ENCODE data around the gene FCHSD2. TPM values are rescaled to one million over a fixed set of nuclear protein-coding genes. Genes with fewer than 3 reads are reported as not detected.
A peak's percentile ranks its signal among the peaks of the same experiment; 100 is the strongest.
"Not testable (repeated sequence)": the region's sequence is repeated elsewhere in the genome, so short reads cannot be mapped to it uniquely, and the experiment has no call there.

The FCHSD2 gene
- total RNA-seq, 2 experiments from 2014 or later: 21.9 to 24.1 TPM

DNA sequence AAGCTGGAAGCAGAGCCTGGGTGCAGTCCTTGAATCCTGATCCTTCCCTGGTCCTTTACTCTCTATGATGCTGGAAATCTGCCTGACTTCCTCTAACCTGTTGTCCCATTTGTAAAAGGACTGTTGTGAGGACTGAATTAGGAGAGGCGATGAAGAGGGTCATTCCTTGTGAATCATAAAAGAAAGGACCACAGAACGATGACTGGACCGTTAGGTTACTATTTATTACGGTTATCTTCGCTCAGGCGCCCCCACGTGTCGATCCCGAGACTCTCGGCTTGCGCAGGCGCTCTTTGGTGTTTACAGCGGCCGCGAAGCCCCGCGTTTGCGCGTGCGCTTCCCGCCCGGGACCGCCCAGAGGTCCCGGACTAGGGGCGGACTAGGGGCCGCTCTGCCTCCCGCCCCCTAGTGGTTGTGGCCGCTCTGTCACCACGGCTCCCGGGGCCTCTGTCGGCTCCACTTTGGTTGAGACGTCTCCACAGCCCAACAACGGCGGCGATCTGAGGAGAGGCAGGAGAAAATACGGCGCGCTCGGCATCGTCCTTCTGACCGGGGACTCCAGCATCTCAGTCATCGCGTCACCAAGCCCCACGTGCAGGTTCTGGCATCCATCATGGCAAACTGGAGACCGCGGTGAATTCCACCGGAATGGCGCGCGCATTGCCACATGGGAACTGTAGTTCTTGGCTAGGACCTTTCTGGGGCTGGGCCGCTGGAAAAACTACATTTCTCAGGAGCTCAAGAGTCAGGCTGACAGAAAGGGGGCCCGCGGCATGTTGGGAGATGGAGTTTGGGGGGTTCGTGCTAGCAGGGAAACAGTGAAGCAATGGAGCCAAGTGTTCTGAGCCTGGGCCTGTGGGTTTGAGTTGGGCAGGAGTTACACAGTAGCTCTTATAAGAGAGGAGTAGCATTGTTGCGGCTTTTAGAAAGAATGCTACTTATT lies 348.4 kb downstream of the FCHSD2 start, which contains the start of gene STARD10:
TSS of gene STARD10 (minus strand) at position 623 of the 943 bp plus-strand sequence. CDS start 12,866 bp downstream, outside the sequence.
- peak; percentile 95 for DNase-seq
- ChIA-PET POLR2A (interaction anchor here (1.0 to 3.3 kb wide), 4 partner anchors 9 to 68 kb away, joined by 3 to 19 read pairs (median 8); partner anchors contain the start of gene ATG16L2), CTCF (interaction anchor here (0.6 to 4.3 kb wide), 39 partner anchors 12 to 414 kb away, joined by 3 to 129 read pairs (median 4); partner anchors contain the start of genes ATG16L2 and FCHSD2)
- Mint-ChIP-seq H3K4me3 (peak within 1 kb of the TSS; percentile 97), H3K4me1 (ENCODE audit: low read depth) (peaks cover 24% of the 10 kb centered on the region), H3K36me3 (no peaks in the 10 kb centered on the region), H3K27me3 (no peaks in the 10 kb centered on the region), H3K9me3 (no peaks in the 10 kb centered on the region), H3K27ac (peak within 1 kb of the TSS; percentile 100)
- intact Hi-C loops (cut with micrococcal nuclease): loop anchor here (1.0 kb wide), 4 partner anchors 21 to 71 kb away; partner anchors contain the start of genes ARAP1 and ATG16L2

DNA sequence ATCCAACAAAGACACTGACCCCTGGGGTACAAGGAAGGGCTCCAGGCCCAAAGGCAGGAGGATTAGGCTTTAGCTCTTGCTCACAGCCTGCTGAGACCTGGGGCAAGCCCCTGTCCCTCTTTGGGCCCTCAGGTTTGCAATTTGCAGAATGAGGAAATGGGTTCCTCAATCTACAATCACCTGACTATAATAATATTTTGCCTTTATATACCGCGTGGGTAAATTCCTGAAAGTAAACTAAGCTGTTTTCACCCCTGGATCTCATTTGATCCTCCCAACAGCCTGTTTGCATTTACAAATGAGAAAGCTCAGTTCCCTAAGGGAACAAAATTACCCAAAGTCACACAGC lies 349.1 kb downstream of the FCHSD2 start:
- Mint-ChIP-seq H3K27me3 (no peaks in the 10 kb centered on the region), H3K4me1 (ENCODE audit: low read depth) (peaks cover 24% of the 10 kb centered on the region), H3K27ac (peak overlapping the region; percentile 100), H3K36me3 (no peaks in the 10 kb centered on the region), H3K9me3 (no peaks in the 10 kb centered on the region), H3K4me3 (peak overlapping the region; percentile 97)
- intact Hi-C loops (cut with micrococcal nuclease): loop anchor here (1.0 kb wide), 4 partner anchors 21 to 71 kb away; partner anchors contain the start of genes ARAP1 and ATG16L2
- DNase-seq: no peak
- CTCF ChIA-PET: interaction anchor here (0.7 to 4.3 kb wide), 30 partner anchors 9 to 649 kb away, joined by 3 to 129 read pairs (median 4); partner anchors contain the start of genes ATG16L2 and FCHSD2
- POLR2A ChIA-PET: interaction anchor here (1.8 to 3.3 kb wide), 2 partner anchors 21 to 68 kb away, joined by 8 to 19 read pairs; partner anchors contain the start of gene ATG16L2

DNA sequence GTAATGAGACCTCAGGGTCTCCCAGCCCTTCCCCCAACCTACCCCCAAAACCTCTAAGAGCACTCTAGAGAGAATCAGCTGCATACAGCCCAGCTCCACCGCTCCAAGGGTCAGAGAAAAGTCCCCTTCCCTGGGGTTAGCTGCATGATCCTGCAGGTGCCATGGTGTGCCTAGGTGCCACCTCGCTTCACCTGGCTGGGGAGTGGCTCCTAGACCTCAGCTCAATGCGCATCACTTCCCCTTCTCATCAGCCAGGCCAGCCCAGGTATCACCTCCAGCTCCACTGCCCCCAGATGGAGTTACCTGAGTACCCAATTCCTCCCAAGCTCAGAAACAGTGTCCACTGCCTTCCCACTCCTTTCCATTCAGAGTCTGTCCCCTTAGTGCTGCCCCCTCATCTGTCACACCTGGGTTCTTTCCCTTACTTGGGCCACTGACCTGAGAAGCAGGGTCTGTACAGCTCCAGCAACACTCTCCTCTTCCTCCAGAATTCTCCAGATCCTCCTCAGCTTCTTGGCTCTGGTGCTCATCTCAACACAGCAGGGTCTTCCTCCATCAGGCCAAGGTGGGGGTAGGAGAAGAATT lies 349.6 kb downstream of the FCHSD2 start:
- H3K27me3 Mint-ChIP-seq: no peaks in the 10 kb centered on the region
- H3K27ac Mint-ChIP-seq: no peak overlapping the region
- intact Hi-C loops (cut with micrococcal nuclease): loop anchor here (1.0 kb wide), 4 partner anchors 22 to 70 kb away; partner anchors contain the start of genes ARAP1 and ATG16L2
- no peak for DNase-seq
- peaks cover 27% of the 10 kb centered on the region for H3K4me1 Mint-ChIP-seq (ENCODE audit: low read depth)
- CTCF ChIA-PET: interaction anchor here (0.7 to 4.3 kb wide), 29 partner anchors 9 to 648 kb away, joined by 3 to 129 read pairs (median 4); partner anchors contain the start of genes ATG16L2 and FCHSD2
- no peaks in the 10 kb centered on the region for H3K9me3 Mint-ChIP-seq
- no peak overlapping the region for H3K4me3 Mint-ChIP-seq
- no peaks in the 10 kb centered on the region for H3K36me3 Mint-ChIP-seq
- POLR2A ChIA-PET: interaction anchor here (1.8 to 3.3 kb wide), 2 partner anchors 21 to 67 kb away, joined by 8 to 19 read pairs; partner anchors contain the start of gene ATG16L2

DNA sequence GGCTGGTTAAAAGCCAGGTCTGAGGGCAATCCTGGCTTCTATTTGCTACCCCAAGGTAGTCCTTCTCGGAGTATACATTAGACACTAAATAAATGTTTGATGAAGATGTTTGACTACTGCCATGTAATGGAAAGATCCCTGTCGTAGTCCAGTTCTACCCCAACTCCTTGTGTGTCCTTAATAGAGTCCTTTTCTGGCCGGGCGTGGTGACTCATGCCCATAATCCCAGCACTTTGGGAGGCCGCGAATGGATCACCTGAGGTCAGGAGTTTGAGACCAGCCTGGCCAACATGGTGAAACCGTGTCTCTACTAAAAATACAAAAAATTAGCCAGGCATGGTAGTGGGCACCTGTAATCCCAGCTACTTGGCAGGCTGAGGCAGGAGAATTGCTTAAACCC lies 350.9 kb downstream of the FCHSD2 start:
- peaks cover 27% of the 10 kb centered on the region for H3K4me1 Mint-ChIP-seq (ENCODE audit: low read depth)
- POLR2A ChIA-PET: interaction anchor here (0.6 kb wide), 1 partner anchor 20 kb away, joined by 3 read pairs; no protein-coding TSS in a partner anchor
- intact Hi-C loops (cut with micrococcal nuclease); H3K9me3 Mint-ChIP-seq; H3K27ac Mint-ChIP-seq; CTCF ChIA-PET; H3K4me3 Mint-ChIP-seq; H3K27me3 Mint-ChIP-seq; DNase-seq; H3K36me3 Mint-ChIP-seq: not testable (repeated sequence)

DNA sequence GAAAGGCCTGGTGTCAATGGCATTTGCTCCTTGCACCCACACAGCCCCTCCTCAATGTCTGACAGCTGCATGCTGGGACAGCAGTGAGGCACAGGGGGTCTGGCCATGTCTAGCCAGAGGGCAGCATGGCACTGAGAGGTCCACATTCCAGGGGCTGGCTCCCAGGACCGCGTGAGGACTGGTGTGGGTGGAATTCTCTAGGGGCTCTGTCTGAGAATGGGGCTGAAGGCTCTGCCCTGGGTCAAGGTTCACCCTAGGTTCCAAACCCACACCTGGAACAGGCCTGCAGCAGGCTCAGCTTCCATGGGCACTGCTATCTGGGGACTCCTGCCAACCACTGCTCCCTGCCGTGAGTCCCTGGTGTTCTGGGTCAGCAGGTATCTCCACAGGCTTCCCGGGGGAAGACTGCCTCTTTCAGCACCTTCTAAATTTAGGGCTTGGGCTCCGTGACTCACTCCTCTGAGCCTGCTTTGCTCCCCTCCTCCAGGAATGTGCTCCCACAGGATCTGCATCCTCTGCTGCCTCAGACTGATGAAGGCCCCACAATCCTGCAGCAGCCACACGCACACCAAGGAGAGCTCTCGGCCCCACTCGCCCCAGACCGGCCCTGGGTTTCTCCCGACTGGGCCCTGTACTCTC lies 352.5 kb downstream of the FCHSD2 start:
- intact Hi-C loops (cut with micrococcal nuclease): loop anchor here (10.0 kb wide), 1 partner anchor 195 kb away; no protein-coding TSS in a partner anchor
- peaks cover 24% of the 10 kb centered on the region for H3K4me1 Mint-ChIP-seq (ENCODE audit: low read depth)
- no peaks in the 10 kb centered on the region for H3K27me3 Mint-ChIP-seq
- POLR2A ChIA-PET: interaction anchor here (0.5 kb wide), 1 partner anchor 1913 kb away, joined by 3 read pairs; no protein-coding TSS in a partner anchor
- H3K27ac Mint-ChIP-seq: no peak overlapping the region
- no peak overlapping the region for H3K4me3 Mint-ChIP-seq
- H3K36me3 Mint-ChIP-seq: no peaks in the 10 kb centered on the region
- H3K9me3 Mint-ChIP-seq: no peaks in the 10 kb centered on the region
- CTCF ChIA-PET: interaction anchor here (0.9 to 1.4 kb wide), 3 partner anchors 23 to 65 kb away, joined by 4 to 5 read pairs (median 5); no protein-coding TSS in a partner anchor
- DNase-seq: no peak

DNA sequence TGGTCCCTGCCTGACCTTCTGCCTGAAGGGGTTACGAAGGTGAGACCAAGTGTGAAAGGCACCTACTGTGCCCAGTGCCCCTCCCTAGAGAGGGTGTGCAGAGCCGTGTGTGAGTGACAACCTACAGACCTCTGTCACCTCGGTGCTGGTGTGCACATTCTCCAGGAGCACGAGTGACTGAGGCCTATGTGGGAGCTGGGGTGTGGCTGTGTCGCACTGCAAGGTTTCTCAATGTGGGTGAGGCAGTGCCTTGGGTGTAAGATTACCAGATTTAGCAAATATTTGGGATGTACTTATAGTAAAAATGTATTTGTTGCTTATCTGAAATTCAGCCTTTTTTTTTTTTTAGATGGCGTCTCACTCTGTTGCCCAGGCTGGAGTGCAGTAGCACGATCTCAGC lies 353.9 kb downstream of the FCHSD2 start:
- Mint-ChIP-seq H3K9me3 (no peaks in the 10 kb centered on the region), H3K4me3 (no peak overlapping the region), H3K27ac (no peak overlapping the region), H3K36me3 (no peaks in the 10 kb centered on the region), H3K27me3 (no peaks in the 10 kb centered on the region), H3K4me1 (ENCODE audit: low read depth) (peaks cover 16% of the 10 kb centered on the region)
- ChIA-PET CTCF (interaction anchor here (1.4 kb wide), 1 partner anchor 63 kb away, joined by 5 read pairs; no protein-coding TSS in a partner anchor), POLR2A (no interaction called here)
- intact Hi-C loops (cut with micrococcal nuclease): loop anchor here (10.0 kb wide), 1 partner anchor 193 kb away; no protein-coding TSS in a partner anchor
- no peak for DNase-seq

DNA sequence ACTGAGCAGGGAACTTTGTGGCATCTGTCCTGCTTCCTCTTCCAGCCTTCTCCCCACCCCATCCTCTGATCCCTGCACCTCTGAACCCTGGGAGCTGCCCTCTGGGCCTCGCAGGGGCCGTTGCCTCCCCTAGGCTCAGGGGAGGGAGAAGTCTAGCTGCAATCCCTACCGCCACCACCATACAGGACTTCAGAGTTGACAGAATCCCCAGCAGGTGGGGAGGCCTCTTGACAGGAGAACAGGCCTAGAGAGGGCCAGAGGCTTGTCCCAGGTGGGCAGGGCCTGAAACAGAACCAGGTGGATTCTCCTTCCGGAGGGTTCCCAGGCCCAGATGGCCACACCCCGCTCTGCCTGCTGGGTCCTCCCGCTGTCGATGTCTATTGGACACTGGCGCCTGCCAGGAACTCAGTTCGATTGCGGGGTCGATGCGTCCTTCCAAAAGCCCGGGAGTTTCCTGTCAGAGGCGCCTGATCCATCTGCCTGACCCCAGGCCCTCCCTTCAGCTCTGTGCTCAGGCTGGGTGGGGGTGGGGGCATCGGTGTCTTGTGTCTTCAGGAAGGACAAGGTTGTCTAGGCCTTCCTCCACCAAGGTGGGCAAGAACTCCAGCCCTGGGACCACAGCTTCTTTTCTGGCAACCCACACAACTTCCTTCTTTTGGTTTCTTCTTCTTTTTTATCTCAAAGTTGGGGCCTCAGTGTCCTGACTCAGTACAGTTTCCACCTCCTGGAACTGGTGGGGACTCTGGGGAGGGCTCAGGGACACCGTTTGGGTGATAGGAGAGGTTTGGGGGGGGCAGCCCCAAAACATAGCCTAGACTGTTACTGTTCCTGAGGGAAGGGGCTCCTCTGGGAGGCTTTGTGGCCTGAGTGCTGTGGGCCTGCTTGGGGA lies 354.7 kb downstream of the FCHSD2 start:
- no peaks in the 10 kb centered on the region for H3K27me3 Mint-ChIP-seq

More for the DNA sequence above, 354.7 kb downstream of the FCHSD2 start:
- intact Hi-C loops (cut with micrococcal nuclease): loop anchor here (10.0 kb wide), 1 partner anchor 193 kb away; no protein-coding TSS in a partner anchor
- CTCF ChIA-PET: interaction anchor here (1.3 to 1.5 kb wide), 2 partner anchors 26 to 59 kb away, joined by 3 to 7 read pairs; no protein-coding TSS in a partner anchor
- no peak overlapping the region for H3K4me3 Mint-ChIP-seq
- H3K27ac Mint-ChIP-seq: no peak overlapping the region
- no peaks in the 10 kb centered on the region for H3K9me3 Mint-ChIP-seq
- no peak for DNase-seq
- POLR2A ChIA-PET: interaction anchor here (0.6 kb wide), 1 partner anchor 26 kb away, joined by 3 read pairs; no protein-coding TSS in a partner anchor
- no peaks in the 10 kb centered on the region for H3K36me3 Mint-ChIP-seq
- H3K4me1 Mint-ChIP-seq (ENCODE audit: low read depth): peaks cover 15% of the 10 kb centered on the region

Other genes with a start within 250 kb of the FCHSD2 start
- gene P2RY2, start 76.0 kb upstream of the FCHSD2 start, total RNA-seq: not detected
- gene P2RY6, start 130.0 kb upstream of the FCHSD2 start, total RNA-seq: not detected
- under 1 TPM in 1 of 2 experiments, not detected in 1; 0.07 TPM for gene ARHGEF17, start 166.0 kb upstream of the FCHSD2 start, total RNA-seq
- gene RELT, start 234.1 kb upstream of the FCHSD2 start, total RNA-seq: 10 to 100 TPM; 18.5 to 18.9 TPM

Measured in activated CD4-positive, alpha-beta memory T cell treated with anti-CD3 and anti-CD28 coated beads for 36 hours (primary cell).